HCT116 (cell line): ENCODE measurements around the gene KRT79. TPM values are rescaled to one million over a fixed set of nuclear protein-coding genes. Genes with fewer than 3 reads are reported as not detected.

ENCODE experiments used
- ATAC-seq: fragments of 200-7000 bp; cut with Tn5 transposase; 2 replicates; pipeline ENCODE4 v1.9.1; 2020; ENCODE audit warnings: mild to moderate bottlenecking, moderate library complexity
- BruUV-seq: library from RNA; stranded (reverse); fragments of 400-500 nt; replicated peaks from 2 replicates; lab custom pipeline; 2021; lab: Mats Ljungman, UMichigan
- CTCF ChIA-PET: fragments of 300-600 bp; sonication (Branson Sonifier 250); formaldehyde crosslinking; loops from one replicate; lab custom pipeline; 2021; ENCODE audit warnings: antibody characterized with exemption; lab: Charles Lee
- POLR2A ChIA-PET: fragments of 300-600, 350-600 bp; sonication (Branson Sonifier 250); formaldehyde crosslinking; loops from one replicate; lab custom pipeline; 2021; ENCODE audit warnings: antibody characterized with exemption; lab: Charles Lee
- RAD21 ChIA-PET, 2 experiments: fragments of 300-600 bp; sonication (Branson Sonifier 250); formaldehyde crosslinking; loops; one replicate each; lab custom pipeline; 2023; ENCODE audit warnings: low total read pairs in 2 of 2; ENCODE audit not compliant: uncharacterized antibody in 2 of 2, unreplicated experiment in 2 of 2, low non-redundant PET in 1 of 2; lab: Charles Lee
- DNase-seq: peaks from one replicate; pipeline ENCODE4 v3.0.0-alpha.2; 2010; ENCODE audit warnings: low read depth, low spot score
- H2AFZ ChIP-seq: fragments of 200-600 bp; shearing (Covaris generic), sonication (generic); 2 replicates; pipeline ENCODE4 v1.6.1; 2017; ENCODE audit warnings: low read depth, mixed run types, mixed read lengths, antibody characterized with exemption, low read length; ENCODE audit not compliant: poor library complexity, severe bottlenecking
- H3K27ac ChIP-seq: 2 replicates; pipeline ENCODE4 v1.5.1; 2012; ENCODE audit warnings: low read depth, low read length
- H3K27me3 ChIP-seq: fragments of 200-600 bp; sonication (generic); 2 replicates; pipeline ENCODE4 v1.6.1; 2016; ENCODE audit warnings: mixed run types, low read length, mixed read lengths; ENCODE audit not compliant: insufficient read depth
- H3K36me3 ChIP-seq, 2 experiments: fragments of 200-500 bp in 1 of 2; fragments of 200-600 bp in 1 of 2; sonication (Bioruptor generic) in 1 of 2; sonication (generic) in 1 of 2; 2 replicates each; pipeline versions ENCODE4 v1.5.1 to v1.6.1; 2014 to 2016; ENCODE audit warnings: low read length in 2 of 2, inconsistent platforms in 1 of 2, mixed read lengths in 1 of 2, mixed run types in 1 of 2; ENCODE audit not compliant: insufficient read depth in 2 of 2, control insufficient read depth in 1 of 2
- H3K4me1 ChIP-seq, 2 experiments: fragments of 200-600 bp in 1 of 2; sonication (generic) in 1 of 2; 2 replicates each; pipeline versions ENCODE4 v1.5.1 to v1.6.1; 2012 to 2017; ENCODE audit warnings: low read length in 2 of 2, inconsistent platforms in 1 of 2, mild to moderate bottlenecking in 1 of 2, mixed read lengths in 1 of 2, mixed run types in 1 of 2, moderate library complexity in 1 of 2; ENCODE audit not compliant: insufficient read depth in 2 of 2, control insufficient read depth in 1 of 2
- H3K4me2 ChIP-seq: fragments of 200-600 bp; sonication (generic); 2 replicates; pipeline ENCODE4 v1.6.1; 2017; ENCODE audit warnings: mixed run types, low read length, mixed read lengths
- H3K4me3 ChIP-seq, 2 experiments: fragments of 200-600 bp in 1 of 2; sonication (generic) in 1 of 2; replicated peaks in 1 of 2; 2 replicates each; pipeline ENCODE4 v1.5.1; 2011 to 2016; ENCODE audit warnings: low read length in 2 of 2, control low read depth in 1 of 2, low read depth in 1 of 2, mild to moderate bottlenecking in 1 of 2, mixed read lengths in 1 of 2, mixed run types in 1 of 2
- H3K79me2 ChIP-seq: fragments of 200-600 bp; sonication (generic); 2 replicates; pipeline ENCODE4 v1.6.1; 2017; ENCODE audit warnings: mild to moderate bottlenecking, mixed run types, low read length, moderate library complexity, mixed read lengths; ENCODE audit not compliant: insufficient read depth
- H3K9ac ChIP-seq: fragments of 200-600 bp; sonication (generic); 2 replicates; pipeline ENCODE4 v1.6.1; 2016; ENCODE audit warnings: low read length, mixed read lengths
- H3K9me2 ChIP-seq: fragments of 200-600 bp; sonication (generic), shearing (Covaris generic); 2 replicates; pipeline ENCODE4 v1.6.1; 2017; ENCODE audit warnings: mixed run types, mild to moderate bottlenecking, moderate library complexity; ENCODE audit not compliant: insufficient read depth
- H3K9me3 ChIP-seq, 2 experiments: fragments of 200-500 bp in 1 of 2; fragments of 200-600 bp in 1 of 2; sonication (Bioruptor generic) in 1 of 2; sonication (generic) in 1 of 2; 2 replicates each; pipeline ENCODE4 v1.6.1; 2014 to 2017; ENCODE audit warnings: low read length in 2 of 2, mixed read lengths in 2 of 2, inconsistent platforms in 1 of 2, low read depth in 1 of 2, mild to moderate bottlenecking in 1 of 2, mixed run types in 1 of 2, moderate library complexity in 1 of 2; ENCODE audit not compliant: control insufficient read depth in 1 of 2, insufficient read depth in 1 of 2
- H4K20me1 ChIP-seq: fragments of 200-600 bp; sonication (generic), shearing (Covaris generic); 2 replicates; pipeline ENCODE4 v1.6.1; 2017; ENCODE audit warnings: mixed run types, mild to moderate bottlenecking, moderate library complexity; ENCODE audit not compliant: insufficient read depth
- ATF3 ChIP-seq: IDR thresholded peaks from 2 replicates; pipeline ENCODE4 v1.6.1; 2012
- CBX3 ChIP-seq: IDR thresholded peaks from 2 replicates; pipeline ENCODE4 v1.6.1; 2012; ENCODE audit warnings: low read depth
- CEBPB ChIP-seq: IDR thresholded peaks from 2 replicates; pipeline ENCODE4 v1.6.1; 2012; ENCODE audit warnings: low read depth
- CTCF ChIP-seq, 3 experiments: fragments of 200-600 bp in 1 of 3; sonication (generic) in 1 of 3; IDR thresholded peaks in 2 of 3; conservative IDR thresholded peaks in 1 of 3; 2 replicates each; pipeline ENCODE4 v1.5.1; 2012 to 2017; ENCODE audit warnings: low read depth in 2 of 3, low read length in 2 of 3, antibody characterized with exemption in 1 of 3, borderline replicate concordance in 1 of 3, control low read depth in 1 of 3, mild to moderate bottlenecking in 1 of 3, mixed read lengths in 1 of 3, mixed run types in 1 of 3, moderate library complexity in 1 of 3; ENCODE audit not compliant: insufficient read depth in 1 of 3
- EGR1 ChIP-seq: IDR thresholded peaks from 2 replicates; pipeline ENCODE4 v1.6.1; 2012; ENCODE audit warnings: low read depth
- FOSL1 ChIP-seq: IDR thresholded peaks from 2 replicates; pipeline ENCODE4 v1.6.1; 2012; ENCODE audit warnings: low read depth
- JUND ChIP-seq: IDR thresholded peaks from 2 replicates; pipeline ENCODE4 v1.6.1; 2012
- MAX ChIP-seq: IDR thresholded peaks from 2 replicates; pipeline ENCODE4 v1.6.1; 2012
- POLR2A ChIP-seq: IDR thresholded peaks from 2 replicates; pipeline ENCODE4 v1.7.0; 2011; ENCODE audit warnings: borderline replicate concordance; ENCODE audit not compliant: insufficient read depth, insufficient read length; ENCODE audit errors: extremely low read depth
- POLR2AphosphoS5 ChIP-seq: IDR thresholded peaks from 2 replicates; pipeline ENCODE4 v1.6.1; 2011; ENCODE audit warnings: mild to moderate bottlenecking, low read depth, low read length, moderate library complexity
- RAD21 ChIP-seq: IDR thresholded peaks from 2 replicates; pipeline ENCODE4 v1.6.1; 2012; ENCODE audit warnings: low read depth, mild to moderate bottlenecking
- REST ChIP-seq: IDR thresholded peaks from 2 replicates; pipeline ENCODE4 v1.6.1; 2012; ENCODE audit warnings: low read depth
- SIN3A ChIP-seq: IDR thresholded peaks from 2 replicates; pipeline ENCODE4 v1.6.1; 2012; ENCODE audit warnings: low read depth
- SP1 ChIP-seq: IDR thresholded peaks from 2 replicates; pipeline ENCODE4 v1.6.1; 2012; ENCODE audit warnings: low read depth
- SRF ChIP-seq: IDR thresholded peaks from 2 replicates; pipeline ENCODE4 v1.6.1; 2012; ENCODE audit warnings: low read depth
- TCF7L2 ChIP-seq: IDR thresholded peaks from 2 replicates; pipeline ENCODE4 v1.7.0; 2011; ENCODE audit warnings: borderline replicate concordance, inconsistent platforms; ENCODE audit not compliant: insufficient read depth, insufficient read length; ENCODE audit errors: extremely low read depth
- ZBTB33 ChIP-seq: IDR thresholded peaks from 2 replicates; pipeline ENCODE4 v1.6.1; 2011; ENCODE audit warnings: mild to moderate bottlenecking, low read length, moderate library complexity; ENCODE audit not compliant: insufficient replicate concordance; ENCODE audit errors: extremely low read depth
- ZFX ChIP-seq: fragments of 450-650 bp; IDR thresholded peaks from 2 replicates; pipeline ENCODE4 v1.6.1; 2017
- ZNF274 ChIP-seq: fragments of 200-500 bp; sonication (Bioruptor generic); IDR thresholded peaks from 2 replicates; pipeline ENCODE4 v1.6.1; 2014; ENCODE audit warnings: mild to moderate bottlenecking, low read depth, low read length, inconsistent platforms
- intact Hi-C: fragments of 100-400 bp; cut with micrococcal nuclease; formaldehyde crosslinking; loops from 2 replicates; pipeline ENCODE4 v1.10.0; 2022
- total RNA-seq: library from RNA; stranded (reverse); gene quantifications from one replicate; pipeline ENCODE4 v1.2.1, GENCODE V29; 2021; ENCODE audit not compliant: unreplicated experiment

The KRT79 gene
- total RNA-seq, 1 experiment from 2014 or later, result not detected

- Histone ChIP-seq H3K9me3 (no peaks in the 10 kb centered on the region), H3K9me2 (no peaks in the 10 kb centered on the region), H3K27ac (no peak overlapping the region), H4K20me1 (no peaks in the 10 kb centered on the region), H3K4me3 (no peak overlapping the region), H3K4me2 (no peak overlapping the region), H2AFZ (no peak overlapping the region), H3K4me1 (peaks cover 0 to 16% of the 10 kb centered on the region in 2 experiments; a peak in 2 of 4 replicates), H3K79me2 (no peaks in the 10 kb centered on the region), H3K9ac (no peak overlapping the region), H3K27me3 (no peaks in the 10 kb centered on the region), H3K36me3 (no peaks in the 10 kb centered on the region)
- no peak for ATAC-seq
- ChIA-PET CTCF (no interaction called here), POLR2A (no interaction called here), RAD21 (no interaction called here)
- no TSS peak for BruUV-seq
- intact Hi-C loops, result no loop called here
- DNase-seq, result no peak
- TF ChIP-seq CEBPB, result no peak
- no peak for TF ChIP-seq SIN3A
- no peak for TF ChIP-seq ZFX
- no peak for TF ChIP-seq CBX3
- no peak for TF ChIP-seq MAX
- no peak for TF ChIP-seq TCF7L2
- no peak for TF ChIP-seq POLR2AphosphoS5
- no peak for TF ChIP-seq SRF
- no peak for TF ChIP-seq EGR1
- TF ChIP-seq POLR2A, result no peak
- TF ChIP-seq SP1, result no peak
- TF ChIP-seq ZNF274, result no peak
- TF ChIP-seq REST, result no peak
- TF ChIP-seq ZBTB33, result no peak
- no peak for TF ChIP-seq JUND
- TF ChIP-seq CTCF (IDR thresholded peaks at IDR 0.05 in 2 of 3, conservative IDR thresholded peaks at IDR 0.05 in 1 of 3; ENCODE audit: borderline replicate concordance in 1 of 3, insufficient read depth in 1 of 3, low read depth in 2 of 3, low read length in 2 of 3), result no peak
- TF ChIP-seq RAD21, result no peak
- no peak for TF ChIP-seq ATF3
- TF ChIP-seq FOSL1, result no peak
Measured at GRCh38 chr12:52832451-52832850, 1.7 kb downstream of the KRT79 start.
